Skeletal muscle tissue (tissue), 4 donors: Measurements from ENCODE around the gene FHIP1B. TPM values are rescaled to one million over a fixed set of nuclear protein-coding genes. Genes with fewer than 3 reads are reported as not detected.

ENCODE experiments used
- H3K27ac ChIP-seq: one replicate; pipeline ENCODE4 v1.7.0; 2013; ENCODE audit warnings: mild to moderate bottlenecking, low read depth, low read length, inconsistent platforms
- H3K27me3 ChIP-seq, 3 donors: one replicate each; pipeline ENCODE4 v1.7.0; 2013; ENCODE audit warnings: low read length in 3 of 3; ENCODE audit not compliant: control insufficient read depth in 3 of 3, insufficient read depth in 3 of 3
- H3K36me3 ChIP-seq, 3 donors: one replicate each; pipeline ENCODE4 v1.7.0; 2013; ENCODE audit warnings: low read length in 3 of 3; ENCODE audit not compliant: control insufficient read depth in 3 of 3, insufficient read depth in 3 of 3
- H3K4me1 ChIP-seq, 3 donors: one replicate each; pipeline ENCODE4 v1.7.0; 2013; ENCODE audit warnings: low read length in 3 of 3, mild to moderate bottlenecking in 3 of 3; ENCODE audit not compliant: control insufficient read depth in 3 of 3, insufficient read depth in 3 of 3
- H3K4me3 ChIP-seq, 3 donors: one replicate each; pipeline ENCODE4 v1.7.0; 2013; ENCODE audit warnings: low read length in 3 of 3
- H3K9ac ChIP-seq, 3 donors: one replicate each; pipeline ENCODE4 v1.7.0; 2013; ENCODE audit warnings: low read length in 3 of 3, mild to moderate bottlenecking in 3 of 3, moderate library complexity in 2 of 3, low read depth in 1 of 3
- H3K9me3 ChIP-seq, 3 donors: one replicate each; pipeline ENCODE4 v1.7.0; 2013; ENCODE audit warnings: low read length in 3 of 3; ENCODE audit not compliant: control insufficient read depth in 3 of 3
- total RNA-seq: library from RNA; depleted of rRNA; stranded (reverse); fragments of >200 nt; gene quantifications from one replicate; pipeline ENCODE4 v1.2.3, GENCODE V29; 2014
- donor health status: Osteomylitis.

Gene FHIP1B
- total RNA-seq, 1 donor from 2014 or later = 8.9 TPM

GRCh38 chr11:6191742-6192141 is 42.7 kb downstream of the FHIP1B start:
- Histone ChIP-seq H3K9me3 (no peaks in the 10 kb centered on the region), H3K27me3 (no peaks in the 10 kb centered on the region), H3K4me1 (no peaks in the 10 kb centered on the region), H3K9ac (no peak overlapping the region), H3K27ac (no peak overlapping the region), H3K4me3 (no peak overlapping the region), H3K36me3 (no peaks in the 10 kb centered on the region)

GRCh38 chr11:6175440-6175839 is 59.0 kb downstream of the FHIP1B start:
- Histone ChIP-seq H3K9ac (no peak overlapping the region), H3K36me3 (no peaks in the 10 kb centered on the region), H3K27me3 (no peaks in the 10 kb centered on the region), H3K4me3 (no peak overlapping the region), H3K27ac (no peak overlapping the region), H3K4me1 (no peaks in the 10 kb centered on the region), H3K9me3 (no peaks in the 10 kb centered on the region)

- peaks cover 0 to 2% (median 0%) of the 10 kb centered on the region in 3 donors for H3K9me3 ChIP-seq
- no peaks in the 10 kb centered on the region for H3K36me3 ChIP-seq
- no peaks in the 10 kb centered on the region for H3K4me1 ChIP-seq
- no peak within 1 kb of the TSS for H3K27ac ChIP-seq
- no peaks in the 10 kb centered on the region for H3K27me3 ChIP-seq
- no peak within 1 kb of the TSS for H3K4me3 ChIP-seq
- H3K9ac ChIP-seq = no peak within 1 kb of the TSS
These were observed 64.2 kb downstream of the FHIP1B start, which contains the start of gene OR52B2 for GRCh38 chr11:6170226-6170625. TSS of gene OR52B2 (minus strand) at chr11:6170326. CDS start at chr11:6170326, 0 bp downstream.

Other genes with a start within 250 kb of the FHIP1B start
- gene OR52L1, start 247.7 kb downstream of the FHIP1B start, total RNA-seq = not detected
- not detected for gene OR56A4, start 227.7 kb downstream of the FHIP1B start, total RNA-seq
- under 0.01 TPM for gene OR56A1, start 203.9 kb downstream of the FHIP1B start, total RNA-seq
- gene OR56B4, start 127.0 kb downstream of the FHIP1B start, total RNA-seq = not detected
- gene OR52B2, start 64.3 kb downstream of the FHIP1B start, total RNA-seq = not detected
- not detected for gene OR52W1, start 35.4 kb downstream of the FHIP1B start, total RNA-seq
- not detected for gene C11orf42, start 29.1 kb downstream of the FHIP1B start, total RNA-seq
- gene CNGA4, start 4.5 kb upstream of the FHIP1B start, total RNA-seq = not detected
- gene CCKBR, start 25.2 kb upstream of the FHIP1B start, total RNA-seq = not detected
- 28.2 TPM for gene CAVIN3, start 85.9 kb upstream of the FHIP1B start, total RNA-seq
- gene SMPD1, start 155.8 kb upstream of the FHIP1B start, total RNA-seq = 9.9 TPM
- 28.7 TPM for gene APBB1, start 184.5 kb upstream of the FHIP1B start, total RNA-seq
- gene HPX, start 206.4 kb upstream of the FHIP1B start, total RNA-seq = 3.1 TPM
- gene TRIM3, start 239.3 kb upstream of the FHIP1B start, total RNA-seq = 8.4 TPM
- gene ARFIP2, start 246.7 kb upstream of the FHIP1B start, total RNA-seq = 14.1 TPM
- gene TIMM10B, start 246.9 kb upstream of the FHIP1B start, total RNA-seq = 19.8 TPM